Measurements from ENCODE around the gene ACER3.

- no peak for TF ChIP-seq CTCF (IDR thresholded peaks at IDR 0.05 in 4 of 5, conservative IDR thresholded peaks at IDR 0.05 in 1 of 5)
- no peak for TF ChIP-seq POLR2A (IDR thresholded peaks at IDR 0.05)
Measured at GRCh38 chr11:77009533-77010160, 148.9 kb downstream of the ACER3 start.
